GM23248 (cell line): ENCODE data around the gene ALDH3B1.
"Not testable (repeated sequence)": the region's sequence is repeated elsewhere in the genome, so short reads cannot be mapped to it uniquely, and the experiment has no call there.

Source experiments
- EZH2 ChIP-seq: fragments of 200-600 bp; sonication (generic); IDR thresholded peaks from 2 replicates; pipeline ENCODE4 v1.6.1; 2018; ENCODE audit warnings: antibody characterized with exemption, mild to moderate bottlenecking; ENCODE audit not compliant: insufficient read depth, poor library complexity, severe bottlenecking
- EZH2phosphoT487 ChIP-seq: fragments of 200-600 bp; sonication (generic); IDR thresholded peaks from 2 replicates; pipeline ENCODE4 v1.6.1; 2018; ENCODE audit warnings: antibody characterized with exemption, moderate library complexity, mild to moderate bottlenecking, low read depth; ENCODE audit not compliant: insufficient read depth

DNA sequence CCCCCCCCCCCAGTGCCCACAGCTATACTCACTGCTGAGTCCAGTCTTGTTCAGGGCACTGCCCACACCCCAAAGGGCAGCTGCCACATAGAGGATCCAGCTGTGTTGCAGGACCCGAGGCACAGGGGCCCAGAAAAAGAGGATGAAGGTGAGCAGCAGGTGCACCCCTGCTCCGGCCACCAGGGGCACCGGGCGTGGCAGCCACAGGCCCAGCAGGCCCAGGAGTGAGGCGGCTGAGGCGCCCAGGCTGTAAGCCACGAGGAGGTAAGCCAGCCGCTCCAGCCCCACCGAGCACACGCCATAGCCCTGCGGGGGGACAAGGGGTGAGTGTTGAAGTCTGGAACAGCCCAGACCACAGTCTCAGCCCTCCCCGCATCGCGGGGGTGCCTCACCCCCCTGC is 14.5 kb upstream of the ALDH3B1 start:
- not testable (repeated sequence) for TF ChIP-seq EZH2, EZH2phosphoT487
